ENCODE data around the gene CAMSAP3.
A peak's percentile ranks its signal among the peaks of the same experiment; 100 is the strongest.

Gene CAMSAP3, protein sequence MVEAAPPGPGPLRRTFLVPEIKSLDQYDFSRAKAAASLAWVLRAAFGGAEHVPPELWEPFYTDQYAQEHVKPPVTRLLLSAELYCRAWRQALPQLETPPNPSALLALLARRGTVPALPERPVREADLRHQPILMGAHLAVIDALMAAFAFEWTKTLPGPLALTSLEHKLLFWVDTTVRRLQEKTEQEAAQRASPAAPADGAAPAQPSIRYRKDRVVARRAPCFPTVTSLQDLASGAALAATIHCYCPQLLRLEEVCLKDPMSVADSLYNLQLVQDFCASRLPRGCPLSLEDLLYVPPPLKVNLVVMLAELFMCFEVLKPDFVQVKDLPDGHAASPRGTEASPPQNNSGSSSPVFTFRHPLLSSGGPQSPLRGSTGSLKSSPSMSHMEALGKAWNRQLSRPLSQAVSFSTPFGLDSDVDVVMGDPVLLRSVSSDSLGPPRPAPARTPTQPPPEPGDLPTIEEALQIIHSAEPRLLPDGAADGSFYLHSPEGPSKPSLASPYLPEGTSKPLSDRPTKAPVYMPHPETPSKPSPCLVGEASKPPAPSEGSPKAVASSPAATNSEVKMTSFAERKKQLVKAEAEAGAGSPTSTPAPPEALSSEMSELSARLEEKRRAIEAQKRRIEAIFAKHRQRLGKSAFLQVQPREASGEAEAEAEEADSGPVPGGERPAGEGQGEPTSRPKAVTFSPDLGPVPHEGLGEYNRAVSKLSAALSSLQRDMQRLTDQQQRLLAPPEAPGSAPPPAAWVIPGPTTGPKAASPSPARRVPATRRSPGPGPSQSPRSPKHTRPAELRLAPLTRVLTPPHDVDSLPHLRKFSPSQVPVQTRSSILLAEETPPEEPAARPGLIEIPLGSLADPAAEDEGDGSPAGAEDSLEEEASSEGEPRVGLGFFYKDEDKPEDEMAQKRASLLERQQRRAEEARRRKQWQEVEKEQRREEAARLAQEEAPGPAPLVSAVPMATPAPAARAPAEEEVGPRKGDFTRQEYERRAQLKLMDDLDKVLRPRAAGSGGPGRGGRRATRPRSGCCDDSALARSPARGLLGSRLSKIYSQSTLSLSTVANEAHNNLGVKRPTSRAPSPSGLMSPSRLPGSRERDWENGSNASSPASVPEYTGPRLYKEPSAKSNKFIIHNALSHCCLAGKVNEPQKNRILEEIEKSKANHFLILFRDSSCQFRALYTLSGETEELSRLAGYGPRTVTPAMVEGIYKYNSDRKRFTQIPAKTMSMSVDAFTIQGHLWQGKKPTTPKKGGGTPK

DNA sequence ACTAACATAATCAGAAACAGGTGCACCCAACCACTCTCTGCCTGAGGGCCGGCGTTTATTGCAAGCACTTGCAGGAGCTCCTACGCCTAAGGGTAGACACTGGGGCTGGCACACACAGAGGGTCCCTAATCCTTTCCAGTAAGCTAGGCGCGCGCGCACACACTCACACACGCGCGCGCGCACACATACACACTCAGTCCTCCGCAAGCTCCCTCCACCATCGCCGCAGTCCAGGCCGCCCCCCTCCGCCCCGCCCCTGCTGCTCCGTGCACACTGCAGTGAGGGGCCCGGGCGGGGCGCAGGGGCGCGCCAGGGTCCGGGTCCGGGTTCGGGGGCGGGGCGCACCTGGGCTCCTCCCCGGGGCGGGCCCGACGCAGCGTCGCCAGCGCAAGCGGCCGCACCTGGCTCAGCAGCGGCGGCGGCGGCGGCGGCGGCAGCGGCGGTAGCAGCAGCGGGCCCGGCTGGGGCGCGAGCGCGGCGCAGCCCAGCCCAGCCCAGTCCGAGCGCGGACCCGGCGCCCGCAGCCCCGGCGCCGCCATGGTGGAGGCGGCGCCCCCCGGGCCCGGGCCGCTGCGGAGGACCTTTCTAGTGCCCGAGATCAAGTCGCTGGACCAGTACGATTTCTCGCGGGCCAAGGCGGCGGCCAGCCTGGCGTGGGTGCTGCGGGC is at the start of gene CAMSAP3:
TSS of gene CAMSAP3 (plus strand) at position 398 of the 668 bp plus-strand sequence. CDS start at position 538, 140 bp downstream.
- TF ChIP-seq, protein P1, sequence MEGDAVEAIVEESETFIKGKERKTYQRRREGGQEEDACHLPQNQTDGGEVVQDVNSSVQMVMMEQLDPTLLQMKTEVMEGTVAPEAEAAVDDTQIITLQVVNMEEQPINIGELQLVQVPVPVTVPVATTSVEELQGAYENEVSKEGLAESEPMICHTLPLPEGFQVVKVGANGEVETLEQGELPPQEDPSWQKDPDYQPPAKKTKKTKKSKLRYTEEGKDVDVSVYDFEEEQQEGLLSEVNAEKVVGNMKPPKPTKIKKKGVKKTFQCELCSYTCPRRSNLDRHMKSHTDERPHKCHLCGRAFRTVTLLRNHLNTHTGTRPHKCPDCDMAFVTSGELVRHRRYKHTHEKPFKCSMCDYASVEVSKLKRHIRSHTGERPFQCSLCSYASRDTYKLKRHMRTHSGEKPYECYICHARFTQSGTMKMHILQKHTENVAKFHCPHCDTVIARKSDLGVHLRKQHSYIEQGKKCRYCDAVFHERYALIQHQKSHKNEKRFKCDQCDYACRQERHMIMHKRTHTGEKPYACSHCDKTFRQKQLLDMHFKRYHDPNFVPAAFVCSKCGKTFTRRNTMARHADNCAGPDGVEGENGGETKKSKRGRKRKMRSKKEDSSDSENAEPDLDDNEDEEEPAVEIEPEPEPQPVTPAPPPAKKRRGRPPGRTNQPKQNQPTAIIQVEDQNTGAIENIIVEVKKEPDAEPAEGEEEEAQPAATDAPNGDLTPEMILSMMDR (IDR thresholded peaks at IDR 0.05; ENCODE audit: insufficient read depth, low read length, poor library complexity, severe bottlenecking), result no peak
- Histone ChIP-seq H3K27me3 (replicated peaks; ENCODE audit: control insufficient read depth, insufficient read depth, low read length) (no peaks in the 10 kb centered on the region), H3K36me3 (ENCODE audit: control insufficient read depth, insufficient read depth, low read length) (no peaks in the 10 kb centered on the region), H3K4me3 (replicated peaks; ENCODE audit: low read depth, low read length) (peak within 1 kb of the TSS; percentile 67)
- DNase-seq (ENCODE audit: extremely low read depth, insufficient read length), result peak; percentile 52

DNA sequence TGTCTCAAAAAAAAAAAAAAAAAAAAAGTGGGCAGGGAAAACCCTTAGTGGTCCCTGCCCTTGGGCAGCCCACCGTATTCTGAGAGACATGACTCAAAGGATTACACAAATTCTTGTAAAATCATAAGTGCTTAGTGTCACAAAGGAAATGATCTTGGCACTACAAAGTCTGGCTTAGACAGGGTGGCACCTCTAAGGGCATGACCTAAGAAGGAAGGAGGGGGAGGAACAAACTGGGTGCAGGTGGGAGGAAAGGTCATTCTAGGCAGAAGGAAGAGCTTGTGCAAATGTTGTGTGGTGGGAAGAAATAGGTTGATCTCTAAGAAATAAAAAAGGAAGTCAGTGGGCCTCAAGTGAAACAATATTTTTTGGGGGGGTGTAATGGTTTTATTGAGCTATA is 49.8 kb upstream of the CAMSAP3 start:
- TF ChIP-seq, protein P1 (IDR thresholded peaks at IDR 0.05; ENCODE audit: insufficient read depth, low read length, poor library complexity, severe bottlenecking), result no peak
- DNase-seq (ENCODE audit: extremely low read depth, insufficient read length), result no peak
- Histone ChIP-seq H3K4me3 (replicated peaks; ENCODE audit: low read depth, low read length) (no peak overlapping the region), H3K36me3 (ENCODE audit: control insufficient read depth, insufficient read depth, low read length) (peaks cover 19% of the 10 kb centered on the region), H3K27me3 (replicated peaks; ENCODE audit: control insufficient read depth, insufficient read depth, low read length) (no peaks in the 10 kb centered on the region)

DNA sequence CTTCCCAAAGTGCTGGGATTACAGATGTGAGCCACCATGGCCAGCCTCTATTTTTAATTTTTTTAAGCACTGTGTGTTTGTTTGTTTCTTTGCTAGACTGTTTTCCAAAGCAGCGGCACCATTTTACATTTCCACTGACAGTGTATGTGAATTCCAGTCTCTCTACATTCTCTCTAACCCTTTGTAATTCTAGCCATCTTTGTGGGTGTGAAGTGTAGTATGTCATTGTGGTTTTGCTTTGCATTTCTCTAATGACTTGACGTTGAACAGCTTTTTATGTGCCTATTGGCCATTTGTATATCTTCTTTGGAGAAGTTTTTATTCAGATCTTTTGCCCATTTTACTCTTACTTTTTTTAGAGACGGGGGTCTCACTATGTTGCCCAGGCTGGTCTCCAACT is 48.5 kb upstream of the CAMSAP3 start:
- no peaks in the 10 kb centered on the region for H3K27me3 ChIP-seq (replicated peaks; ENCODE audit: control insufficient read depth, insufficient read depth, low read length)
- H3K4me3 ChIP-seq (replicated peaks; ENCODE audit: low read depth, low read length), result no peak overlapping the region
- DNase-seq (ENCODE audit: extremely low read depth, insufficient read length), result no peak
- peaks cover 17% of the 10 kb centered on the region for H3K36me3 ChIP-seq (ENCODE audit: control insufficient read depth, insufficient read depth, low read length)
- TF ChIP-seq, protein P1 (IDR thresholded peaks at IDR 0.05; ENCODE audit: insufficient read depth, low read length, poor library complexity, severe bottlenecking), result no peak

DNA sequence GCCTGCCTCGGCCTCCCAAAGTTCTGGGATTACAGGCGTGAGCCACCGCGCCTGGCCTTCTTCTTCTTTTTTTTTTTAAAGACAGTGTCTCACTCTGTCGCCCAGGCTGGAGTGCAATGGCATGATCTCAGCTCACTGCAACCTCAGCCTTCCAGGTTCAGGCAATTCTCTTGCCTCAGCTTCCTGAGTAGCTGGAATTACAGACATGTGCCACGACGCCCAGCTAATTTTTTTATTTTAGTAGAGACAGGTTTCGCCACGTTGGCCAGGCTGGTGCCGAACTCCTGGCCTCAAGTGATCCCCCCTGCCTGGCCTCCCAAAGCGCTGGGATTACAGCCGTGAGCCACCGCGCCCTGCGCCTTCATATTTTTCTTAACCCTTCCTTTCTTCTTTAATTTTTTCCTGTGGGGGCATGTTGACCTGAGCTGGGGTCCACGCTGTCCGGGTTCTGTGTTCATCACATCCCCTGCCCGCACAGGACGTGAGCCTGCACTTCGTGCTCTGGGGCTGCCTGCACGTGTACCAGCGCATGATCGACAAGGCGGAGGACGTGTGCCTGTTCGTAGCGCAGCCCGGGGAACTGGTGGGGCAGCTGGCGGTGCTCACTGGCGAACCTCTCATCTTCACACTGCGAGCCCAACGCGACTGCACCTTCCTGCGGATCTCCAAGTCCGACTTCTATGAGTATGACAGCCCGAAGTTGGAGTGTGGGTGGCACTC is 46.1 kb upstream of the CAMSAP3 start:
- no peak overlapping the region for H3K4me3 ChIP-seq (replicated peaks; ENCODE audit: low read depth, low read length)
- no peaks in the 10 kb centered on the region for H3K27me3 ChIP-seq (replicated peaks; ENCODE audit: control insufficient read depth, insufficient read depth, low read length)
- TF ChIP-seq, protein P1 (IDR thresholded peaks at IDR 0.05; ENCODE audit: insufficient read depth, low read length, poor library complexity, severe bottlenecking), result no peak
- DNase-seq (ENCODE audit: extremely low read depth, insufficient read length), result no peak
- peaks cover 14% of the 10 kb centered on the region for H3K36me3 ChIP-seq (ENCODE audit: control insufficient read depth, insufficient read depth, low read length)
